Measurements from ENCODE around the gene IRF7.

IRF7 gene

DNA sequence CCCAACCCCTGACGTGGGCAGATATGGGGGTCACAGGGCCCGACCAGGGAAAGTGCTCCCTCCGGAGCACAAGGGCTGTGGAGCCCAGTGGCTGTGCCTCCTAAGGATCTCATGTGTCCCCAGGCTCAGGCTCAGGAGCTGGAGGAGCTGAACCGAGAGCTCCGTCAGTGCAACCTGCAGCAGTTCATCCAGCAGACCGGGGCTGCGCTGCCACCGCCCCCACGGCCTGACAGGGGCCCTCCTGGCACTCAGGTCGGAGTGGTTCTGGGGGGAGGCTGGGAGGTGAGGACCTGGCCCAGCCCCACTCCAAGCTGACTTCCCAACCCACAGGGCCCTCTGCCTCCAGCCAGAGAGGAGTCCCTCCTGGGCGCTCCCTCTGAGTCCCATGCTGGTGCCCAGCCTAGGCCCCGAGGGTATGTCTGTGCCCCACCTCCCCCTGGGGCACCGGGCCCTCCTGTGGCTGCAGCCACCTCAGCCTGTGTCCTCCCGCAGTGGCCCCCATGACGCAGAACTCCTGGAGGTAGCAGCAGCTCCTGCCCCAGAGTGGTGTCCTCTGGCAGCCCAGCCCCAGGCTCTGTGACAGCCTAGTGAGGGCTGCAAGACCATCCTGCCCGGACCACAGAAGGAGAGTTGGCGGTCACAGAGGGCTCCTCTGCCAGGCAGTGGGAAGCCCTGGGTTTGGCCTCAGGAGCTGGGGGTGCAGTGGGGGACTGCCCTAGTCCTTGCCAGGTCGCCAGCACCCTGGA is 52.5 kb downstream of the IRF7 start:
- Histone ChIP-seq H3K9ac (ENCODE audit: low read length) (no peak overlapping the region), H2AFZ (ENCODE audit: low read length) (no peak overlapping the region), H4K20me1 (ENCODE audit: insufficient read depth, low read length) (no peaks in the 10 kb centered on the region), H3K27ac (ENCODE audit: low read length) (no peak overlapping the region), H3K9me3 (replicated peaks; ENCODE audit: insufficient read depth, low read length) (no peaks in the 10 kb centered on the region), H3K36me3 (replicated peaks; ENCODE audit: insufficient read depth, low read length) (no peaks in the 10 kb centered on the region), H3K4me1 (ENCODE audit: low read length) (peaks cover 6% of the 10 kb centered on the region), H3K27me3 (replicated peaks; ENCODE audit: insufficient read depth, low read length) (0 out of 2 replicates have a peak, but pooled peaks cover under 1% of the 10 kb centered on the region), H3F3A (ENCODE audit: insufficient read depth, low read length) (peaks cover 10% of the 10 kb centered on the region; the same call in 1 of the 2 replicates), H3K79me2 (ENCODE audit: low read length) (peaks cover 22% of the 10 kb centered on the region), H3K9me2 (replicated peaks; ENCODE audit: insufficient read depth, low read length) (no peaks in the 10 kb centered on the region), H3K4me3 (ENCODE audit: low read length) (no peak overlapping the region), H3K4me2 (ENCODE audit: low read depth, low read length) (no peak overlapping the region)
- no peak for DNase-seq
- TF ChIP-seq EZH2 (optimal IDR thresholded peaks at IDR 0.05; ENCODE audit: low read depth, low read length), result no peak
- TF ChIP-seq EZH2phosphoT487 (IDR thresholded peaks at IDR 0.05; ENCODE audit: low read length), result no peak
- no peak for TF ChIP-seq CTCF (IDR thresholded peaks at IDR 0.05; ENCODE audit: low read length)
